ENCODE results near the gene PIK3C3.

DNA sequence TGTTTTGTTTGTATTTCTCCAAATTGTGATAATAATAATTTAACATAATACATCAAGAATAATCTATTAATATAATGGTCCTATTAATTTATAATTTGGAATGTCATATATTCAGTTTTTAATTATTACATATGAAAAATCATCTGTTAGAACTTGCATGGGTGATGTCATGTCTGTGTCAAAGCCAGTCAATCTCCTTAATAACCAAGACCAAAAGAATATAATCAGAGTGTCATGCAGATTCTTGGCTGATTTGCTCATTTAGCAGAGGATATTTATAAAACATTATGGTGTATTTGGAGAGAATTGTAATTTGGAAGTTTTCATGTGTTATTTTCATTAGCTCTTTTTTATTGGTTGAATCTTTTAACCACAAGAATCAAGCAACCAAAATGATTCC lies 96.4 kb downstream of the PIK3C3 start:
- TF ChIP-seq, protein P1, sequence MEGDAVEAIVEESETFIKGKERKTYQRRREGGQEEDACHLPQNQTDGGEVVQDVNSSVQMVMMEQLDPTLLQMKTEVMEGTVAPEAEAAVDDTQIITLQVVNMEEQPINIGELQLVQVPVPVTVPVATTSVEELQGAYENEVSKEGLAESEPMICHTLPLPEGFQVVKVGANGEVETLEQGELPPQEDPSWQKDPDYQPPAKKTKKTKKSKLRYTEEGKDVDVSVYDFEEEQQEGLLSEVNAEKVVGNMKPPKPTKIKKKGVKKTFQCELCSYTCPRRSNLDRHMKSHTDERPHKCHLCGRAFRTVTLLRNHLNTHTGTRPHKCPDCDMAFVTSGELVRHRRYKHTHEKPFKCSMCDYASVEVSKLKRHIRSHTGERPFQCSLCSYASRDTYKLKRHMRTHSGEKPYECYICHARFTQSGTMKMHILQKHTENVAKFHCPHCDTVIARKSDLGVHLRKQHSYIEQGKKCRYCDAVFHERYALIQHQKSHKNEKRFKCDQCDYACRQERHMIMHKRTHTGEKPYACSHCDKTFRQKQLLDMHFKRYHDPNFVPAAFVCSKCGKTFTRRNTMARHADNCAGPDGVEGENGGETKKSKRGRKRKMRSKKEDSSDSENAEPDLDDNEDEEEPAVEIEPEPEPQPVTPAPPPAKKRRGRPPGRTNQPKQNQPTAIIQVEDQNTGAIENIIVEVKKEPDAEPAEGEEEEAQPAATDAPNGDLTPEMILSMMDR (IDR thresholded peaks at IDR 0.05): no peak
- no peak for TF ChIP-seq POLR2A (IDR thresholded peaks at IDR 0.05)
